ENCODE results near the gene TEX264.

- TF ChIP-seq MYNN (tag by site-specific recombination; IDR thresholded peaks at IDR 0.05; ENCODE audit: borderline replicate concordance) (no peak), ZNF521 (tag by site-specific recombination; IDR thresholded peaks at IDR 0.05) (no peak)
- TF ChIP-seq, protein P1, sequence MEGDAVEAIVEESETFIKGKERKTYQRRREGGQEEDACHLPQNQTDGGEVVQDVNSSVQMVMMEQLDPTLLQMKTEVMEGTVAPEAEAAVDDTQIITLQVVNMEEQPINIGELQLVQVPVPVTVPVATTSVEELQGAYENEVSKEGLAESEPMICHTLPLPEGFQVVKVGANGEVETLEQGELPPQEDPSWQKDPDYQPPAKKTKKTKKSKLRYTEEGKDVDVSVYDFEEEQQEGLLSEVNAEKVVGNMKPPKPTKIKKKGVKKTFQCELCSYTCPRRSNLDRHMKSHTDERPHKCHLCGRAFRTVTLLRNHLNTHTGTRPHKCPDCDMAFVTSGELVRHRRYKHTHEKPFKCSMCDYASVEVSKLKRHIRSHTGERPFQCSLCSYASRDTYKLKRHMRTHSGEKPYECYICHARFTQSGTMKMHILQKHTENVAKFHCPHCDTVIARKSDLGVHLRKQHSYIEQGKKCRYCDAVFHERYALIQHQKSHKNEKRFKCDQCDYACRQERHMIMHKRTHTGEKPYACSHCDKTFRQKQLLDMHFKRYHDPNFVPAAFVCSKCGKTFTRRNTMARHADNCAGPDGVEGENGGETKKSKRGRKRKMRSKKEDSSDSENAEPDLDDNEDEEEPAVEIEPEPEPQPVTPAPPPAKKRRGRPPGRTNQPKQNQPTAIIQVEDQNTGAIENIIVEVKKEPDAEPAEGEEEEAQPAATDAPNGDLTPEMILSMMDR (tag by site-specific recombination; IDR thresholded peaks at IDR 0.05), result no peak
Observed at GRCh38 chr3:51683566-51683965, 12.5 kb downstream of the TEX264 start.
